Measurements from ENCODE around the gene DEPDC1B. TPM values are rescaled to one million over a fixed set of nuclear protein-coding genes. Genes with fewer than 3 reads are reported as not detected.

Gene DEPDC1B
- total RNA-seq, 2 experiments from 2014 or later = 30.2 to 34.1 TPM

GRCh38 chr5:60638300-60638699 lies 61.7 kb downstream of the DEPDC1B start:
- CTCF ChIA-PET = interaction anchor here (0.5 kb wide), 1 partner anchor 827 kb away, joined by 3 read pairs; no protein-coding TSS in a partner anchor
- H3K9me3 Mint-ChIP-seq = no peaks in the 10 kb centered on the region
- H3K36me3 Mint-ChIP-seq (ENCODE audit: low read depth) = peaks cover 18% of the 10 kb centered on the region
- DNase-seq (no peak), ATAC-seq (no peak)
- TF ChIP-seq CTCF (IDR thresholded peaks at IDR 0.05) = no peak
- H3K4me3 Mint-ChIP-seq = no peak overlapping the region
- H3K27me3 Mint-ChIP-seq = no peaks in the 10 kb centered on the region
- no peaks in the 10 kb centered on the region for H3K4me1 Mint-ChIP-seq (ENCODE audit: low read depth)
- intact Hi-C loops (cut with micrococcal nuclease) = no loop called here
- POLR2A ChIA-PET = no interaction called here
- H3K27ac Mint-ChIP-seq = no peak overlapping the region

- Mint-ChIP-seq H3K27ac (no peak overlapping the region), H3K27me3 (no peaks in the 10 kb centered on the region), H3K4me3 (no peak overlapping the region), H3K9me3 (no peaks in the 10 kb centered on the region), H3K36me3 (ENCODE audit: low read depth) (peaks cover 10% of the 10 kb centered on the region), H3K4me1 (ENCODE audit: low read depth) (no peaks in the 10 kb centered on the region)
- DNase-seq (no peak), ATAC-seq (no peak)
- ChIA-PET CTCF (no interaction called here), POLR2A (no interaction called here)
- intact Hi-C loops (cut with micrococcal nuclease) = no loop called here
- TF ChIP-seq CTCF (IDR thresholded peaks at IDR 0.05) = no peak
These were observed 63.3 kb downstream of the DEPDC1B start for GRCh38 chr5:60636644-60637043.

- Mint-ChIP-seq H3K4me3 (no peak overlapping the region), H3K4me1 (ENCODE audit: low read depth) (no peaks in the 10 kb centered on the region), H3K9me3 (no peaks in the 10 kb centered on the region), H3K27ac (no peak overlapping the region), H3K27me3 (no peaks in the 10 kb centered on the region), H3K36me3 (ENCODE audit: low read depth) (peaks cover 9% of the 10 kb centered on the region)
- DNase-seq (no peak), ATAC-seq (no peak)
- ChIA-PET CTCF (no interaction called here), POLR2A (no interaction called here)
- no peak for TF ChIP-seq CTCF (IDR thresholded peaks at IDR 0.05)
- intact Hi-C loops (cut with micrococcal nuclease) = no loop called here
These were observed 64.0 kb downstream of the DEPDC1B start for GRCh38 chr5:60636001-60636400.

GRCh38 chr5:60634051-60634450 lies 65.9 kb downstream of the DEPDC1B start:
- ATAC-seq (no peak), DNase-seq (no peak)
- H3K9me3 Mint-ChIP-seq = no peaks in the 10 kb centered on the region
- intact Hi-C loops (cut with micrococcal nuclease) = no loop called here
- POLR2A ChIA-PET = no interaction called here
- peaks cover 14% of the 10 kb centered on the region for H3K36me3 Mint-ChIP-seq (ENCODE audit: low read depth)
- no peaks in the 10 kb centered on the region for H3K4me1 Mint-ChIP-seq (ENCODE audit: low read depth)
- H3K27ac Mint-ChIP-seq = no peak overlapping the region
- no peak for TF ChIP-seq CTCF (IDR thresholded peaks at IDR 0.05)
- H3K4me3 Mint-ChIP-seq = no peak overlapping the region
- H3K27me3 Mint-ChIP-seq = no peaks in the 10 kb centered on the region
- CTCF ChIA-PET = interaction anchor here (0.8 to 1.0 kb wide), 2 partner anchors 16 to 824 kb away, joined by 3 read pairs; no protein-coding TSS in a partner anchor

- Mint-ChIP-seq H3K4me1 (ENCODE audit: low read depth) (no peaks in the 10 kb centered on the region), H3K27me3 (no peaks in the 10 kb centered on the region), H3K27ac (no peak overlapping the region), H3K9me3 (no peaks in the 10 kb centered on the region), H3K4me3 (no peak overlapping the region), H3K36me3 (ENCODE audit: low read depth) (peaks cover 14% of the 10 kb centered on the region)
- ATAC-seq = no peak
- intact Hi-C loops (cut with micrococcal nuclease) = no loop called here
- ChIA-PET CTCF (interaction anchor here (0.8 to 1.0 kb wide), 2 partner anchors 17 to 823 kb away, joined by 3 read pairs; no protein-coding TSS in a partner anchor), POLR2A (no interaction called here)
- TF ChIP-seq CTCF (IDR thresholded peaks at IDR 0.05) = no peak
- no peak for DNase-seq
These were observed 66.6 kb downstream of the DEPDC1B start for GRCh38 chr5:60633341-60633740.

Data from activated CD8-positive, alpha-beta T cell treated with anti-CD3 and anti-CD28 coated beads for 36 hours (primary cell).